Right renal cortex interstitium (tissue), 3 donors: ENCODE data around the gene ITGA2B. TPM values are rescaled to one million over a fixed set of nuclear protein-coding genes. Genes with fewer than 3 reads are reported as not detected.
"Not testable (repeated sequence)": the region's sequence is repeated elsewhere in the genome, so short reads cannot be mapped to it uniquely, and the experiment has no call there.

Experiments
- DNase-seq, 3 donors: peaks; one replicate each; pipeline ENCODE4 v3.0.0-alpha.2; 2013; ENCODE audit warnings: low read depth in 3 of 3, low spot score in 2 of 3
- polyA plus RNA-seq, 3 donors: library from polyadenylated mRNA; unstranded; fragments of 120-200 nt; gene quantifications; one replicate each; pipeline ENCODE4 v1.2.1, GENCODE V29; 2013; ENCODE audit not compliant: insufficient read length in 3 of 3

The ITGA2B gene
- polyA plus RNA-seq, 3 donors = 4.7 to 8.7 (median 4.8) TPM

DNA sequence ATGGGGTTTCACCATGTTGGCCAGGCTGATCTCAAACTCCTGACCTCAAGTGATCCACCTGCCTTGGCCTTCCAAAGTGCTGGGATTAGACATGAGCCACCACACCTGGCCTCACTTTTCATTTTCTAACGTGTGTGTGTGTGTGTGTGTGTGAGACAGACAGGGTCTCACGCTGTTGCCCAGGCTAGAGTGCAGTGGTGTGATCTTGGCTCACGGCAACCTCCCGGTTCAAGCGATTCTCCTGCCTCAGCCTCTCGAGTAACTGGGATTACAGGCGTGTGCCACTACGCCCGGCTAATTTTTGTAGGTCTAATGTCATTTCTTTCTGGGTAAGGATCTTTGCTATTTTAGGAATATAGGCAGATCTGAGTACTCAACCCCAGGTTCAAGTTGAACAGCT lies 4.7 kb upstream of the ITGA2B start:
- not testable (repeated sequence) for DNase-seq

DNA sequence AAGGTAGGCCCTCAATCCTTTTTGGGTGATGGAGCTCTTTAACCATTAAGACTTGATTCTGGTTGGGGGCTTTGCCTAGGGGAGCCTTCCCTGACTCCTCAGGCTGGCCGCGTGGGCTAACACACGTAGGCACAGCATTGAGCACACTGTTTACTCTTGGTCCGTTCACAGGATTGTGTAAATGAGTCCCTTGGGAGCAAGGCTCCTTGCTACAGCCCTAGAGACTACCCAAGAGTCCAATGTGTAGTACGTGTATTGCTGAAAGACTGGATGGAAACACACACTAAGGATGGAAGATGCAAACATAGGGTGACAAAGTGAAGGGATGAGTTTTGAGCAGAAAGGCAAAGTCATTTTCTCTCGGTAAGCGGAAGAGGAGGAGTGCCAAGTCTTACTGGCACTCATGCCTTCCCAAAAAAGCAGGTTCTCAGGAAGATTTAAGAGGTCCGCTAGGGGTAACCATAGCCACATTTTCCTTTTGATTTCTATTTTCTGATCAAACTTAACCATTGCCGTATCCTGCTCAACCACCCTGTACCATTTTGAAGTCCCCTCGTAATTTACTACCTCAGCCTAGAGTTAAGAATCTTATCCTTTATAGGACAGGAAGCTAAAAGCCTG lies 911 bp upstream of the ITGA2B start:
- no peak for DNase-seq

DNA sequence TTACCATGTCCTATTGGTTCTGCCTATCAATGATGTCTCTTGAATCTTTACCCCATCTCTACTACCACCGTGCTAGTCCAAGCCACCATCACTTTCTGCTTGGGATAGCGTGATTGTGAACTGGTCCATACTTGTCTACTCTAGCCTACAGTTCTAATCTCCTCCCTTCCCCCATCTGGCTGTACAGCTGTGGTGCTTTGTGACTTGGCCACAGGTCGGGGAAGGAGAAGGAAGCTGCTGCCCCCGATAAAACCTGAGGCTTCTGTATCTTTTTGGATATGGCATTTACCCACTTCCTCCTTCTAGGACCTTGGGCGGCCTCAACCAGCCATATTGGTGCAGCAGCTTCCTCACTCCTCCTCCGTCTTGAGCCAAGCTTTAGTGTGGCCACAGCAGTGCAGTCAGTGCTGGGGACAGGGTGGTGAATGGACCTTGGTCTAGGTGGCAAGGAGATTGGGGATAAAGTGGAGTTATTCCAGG lies 314 bp upstream of the ITGA2B start:
- no peak for DNase-seq

- DNase-seq = no peak
These were observed 1.6 kb downstream of the ITGA2B start for GRCh38 chr17:44387804-44388203.

- DNase-seq = no peak
These were observed 3.3 kb downstream of the ITGA2B start for GRCh38 chr17:44386182-44386525.

GRCh38 chr17:44385287-44386181 lies 3.9 kb downstream of the ITGA2B start:
- DNase-seq = no peak

GRCh38 chr17:44384823-44385286 lies 4.6 kb downstream of the ITGA2B start:
- no peak for DNase-seq

GRCh38 chr17:44384281-44384822 lies 5.1 kb downstream of the ITGA2B start:
- DNase-seq = no peak

DNA sequence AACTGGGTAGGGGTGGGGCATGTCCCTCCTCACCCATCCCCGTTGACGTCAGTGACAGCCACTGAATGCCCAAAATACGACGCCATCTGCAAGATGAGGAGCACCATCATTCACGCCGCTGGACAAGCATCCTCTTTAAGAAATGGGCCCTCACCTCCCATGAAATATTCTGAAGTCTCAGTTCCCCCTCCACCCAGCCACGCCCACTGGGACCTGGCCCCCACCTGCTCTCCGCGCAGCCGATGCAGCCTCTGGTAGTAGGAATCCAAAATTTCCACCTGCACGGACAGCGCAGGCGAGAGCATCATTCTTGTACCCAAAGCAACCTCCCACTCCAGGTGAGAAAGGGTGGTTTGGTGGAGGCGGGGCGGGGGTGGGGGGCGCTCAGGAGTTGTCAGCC lies 5.6 kb downstream of the ITGA2B start:
- DNase-seq = no peak

- DNase-seq = no peak
These were observed 6.1 kb downstream of the ITGA2B start for GRCh38 chr17:44383363-44383762.

DNA sequence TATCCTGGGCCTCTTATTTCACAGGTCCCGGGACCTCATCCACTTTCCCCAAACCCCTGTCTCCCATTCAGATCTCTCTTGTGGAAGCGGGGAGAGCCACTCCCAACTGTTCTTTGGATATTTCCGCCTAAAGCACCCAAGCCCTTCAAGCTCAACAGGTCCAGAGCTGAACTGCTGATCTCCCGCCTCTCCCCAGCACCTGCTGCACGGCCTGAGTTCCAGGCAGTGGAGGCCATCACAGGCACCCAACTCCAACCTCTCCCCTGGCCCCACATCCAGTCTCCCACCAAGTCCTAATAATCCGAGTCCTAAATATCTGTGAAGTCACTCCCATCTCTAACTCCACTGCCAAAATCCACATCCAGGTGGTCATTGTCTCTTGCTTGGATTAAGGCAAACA lies 6.5 kb downstream of the ITGA2B start:
- no peak for DNase-seq

DNA sequence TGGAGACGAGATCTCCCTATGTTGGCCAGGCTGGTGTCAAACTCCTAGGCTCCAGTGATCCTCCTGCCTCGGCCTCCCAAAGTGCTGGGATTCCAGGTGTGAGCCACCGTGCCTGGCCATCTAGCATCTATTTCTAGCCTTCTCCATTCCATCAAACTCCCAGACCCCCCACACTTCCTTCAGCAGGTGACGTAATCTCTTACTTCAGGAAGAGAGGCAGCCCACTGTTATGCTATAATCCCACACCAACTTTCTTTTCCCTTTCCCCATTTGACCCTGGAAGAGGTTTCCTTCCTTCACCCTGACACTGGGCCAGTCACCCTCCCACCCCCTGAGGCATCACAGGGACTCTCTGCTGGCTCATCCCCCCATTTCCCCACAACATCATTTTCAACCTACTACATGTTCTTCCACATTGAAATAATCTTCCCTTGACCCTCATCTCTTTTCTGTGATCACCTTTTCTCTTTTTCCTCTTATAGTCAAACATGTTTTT lies 7.6 kb downstream of the ITGA2B start:
- no peak for DNase-seq

DNA sequence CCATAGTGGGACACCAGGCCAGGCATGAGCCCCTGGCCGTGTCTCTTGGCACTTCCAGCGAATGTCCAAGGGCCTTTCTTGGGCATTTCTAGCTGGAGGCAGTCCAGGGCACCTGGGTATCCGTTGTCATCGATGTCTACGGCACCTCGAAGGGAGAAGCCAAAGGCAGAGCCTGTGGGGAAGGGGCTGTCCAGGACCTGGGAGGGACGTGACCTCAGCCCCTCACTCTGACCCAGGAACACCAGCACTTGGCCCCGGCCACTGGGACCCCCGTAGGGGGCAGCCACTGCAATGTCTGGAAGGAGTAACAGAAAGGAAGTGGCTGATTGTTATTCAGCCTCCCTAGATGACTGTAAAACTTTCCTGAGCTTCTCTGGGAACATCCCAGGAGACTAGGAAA lies 8.7 kb downstream of the ITGA2B start:
- DNase-seq = no peak

GRCh38 chr17:44379887-44380286 lies 9.6 kb downstream of the ITGA2B start:
- DNase-seq = no peak

DNA sequence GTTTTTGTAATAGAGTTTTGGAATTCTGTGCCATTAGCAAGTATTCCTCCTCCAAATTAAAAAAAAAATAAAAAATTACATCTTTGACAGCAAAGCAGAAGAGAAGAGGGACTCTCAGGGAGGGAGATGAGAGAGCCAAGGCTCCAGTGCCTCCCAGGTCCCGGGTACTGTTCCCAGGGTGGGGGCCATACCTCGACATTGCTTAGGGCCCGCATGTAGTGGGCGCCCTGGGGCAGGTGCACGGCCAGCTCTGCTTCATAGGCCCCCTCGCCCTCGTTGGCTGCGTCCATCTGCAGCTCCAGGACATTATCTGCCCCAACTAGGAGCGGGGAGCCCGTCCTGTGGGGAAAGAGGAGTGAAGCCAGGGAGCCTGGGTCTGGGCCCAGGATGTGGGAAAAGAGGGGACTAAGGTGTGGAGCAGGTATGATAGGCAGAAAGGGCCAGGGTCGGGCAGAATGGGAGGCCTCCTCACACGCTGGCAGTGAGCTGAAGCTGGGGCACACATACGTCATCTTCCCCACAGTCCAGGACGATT lies 11.2 kb downstream of the ITGA2B start:
- DNase-seq = no peak

- DNase-seq = no peak
These were observed 12.7 kb downstream of the ITGA2B start for GRCh38 chr17:44376779-44377178.

- DNase-seq = no peak
These were observed 13.3 kb downstream of the ITGA2B start for GRCh38 chr17:44376124-44376523.

DNA sequence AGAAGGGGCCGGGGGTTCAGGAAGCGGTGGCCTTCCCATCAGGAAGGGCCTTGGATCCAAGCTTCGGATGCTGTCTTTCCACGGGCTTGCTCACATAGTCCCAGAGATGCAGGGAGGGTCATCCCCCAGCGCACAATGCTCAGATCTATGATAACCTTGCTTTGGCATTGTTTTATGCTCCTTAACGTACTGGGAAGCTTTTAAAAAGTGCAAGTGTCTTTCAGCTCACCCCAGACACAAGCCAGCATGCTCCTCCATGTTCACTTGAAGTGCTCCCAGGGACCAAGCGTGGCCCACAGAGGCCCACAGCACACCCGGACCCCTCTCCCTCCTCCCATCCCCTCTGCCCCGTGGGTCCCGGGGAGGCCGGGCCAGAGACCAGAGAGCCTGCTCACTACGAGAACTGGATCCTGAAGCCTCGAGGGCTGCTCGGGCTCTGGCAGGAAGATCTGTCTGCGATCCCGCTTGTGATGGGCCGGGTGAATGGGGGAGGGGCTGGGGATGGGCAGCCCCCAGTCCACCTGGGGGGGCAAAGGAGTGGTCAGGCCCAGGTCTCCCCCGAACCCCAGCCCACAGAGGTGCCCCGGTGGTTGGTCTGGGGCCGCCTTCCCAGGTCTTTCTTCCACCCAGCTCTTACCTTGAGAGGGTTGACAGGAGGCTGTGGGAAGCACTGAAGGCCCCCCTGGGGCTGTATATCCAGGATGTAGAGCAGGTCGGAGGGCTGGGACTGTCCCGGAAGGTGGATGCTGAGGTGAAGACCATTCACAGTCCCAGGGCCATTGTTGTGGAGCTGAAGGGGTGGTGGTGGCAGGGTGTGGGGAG lies 14.0 kb downstream of the ITGA2B start:
- no peak for DNase-seq

GRCh38 chr17:44374306-44375195 lies 14.9 kb downstream of the ITGA2B start:
- DNase-seq = no peak
